Dermis microvascular lymphatic vessel endothelial cell (primary cell): ENCODE data around the gene BAIAP3. TPM values are rescaled to one million over a fixed set of nuclear protein-coding genes. Genes with fewer than 3 reads are reported as not detected.
A peak's percentile ranks its signal among the peaks of the same experiment; 100 is the strongest.

Experiments used
- DNase-seq, 2 donors: peaks; one replicate each; pipeline versions ENCODE4 v3.0.0 to v3.0.0-alpha.2; 2010; ENCODE audit warnings: low read depth in 2 of 2
- total RNA-seq: library from RNA; depleted of rRNA; stranded (reverse); fragments of >200 nt; gene quantifications from 2 replicates; pipeline ENCODE4 v1.2.1, GENCODE V29; 2014

The BAIAP3 gene
- total RNA-seq, 1 donor from 2014 or later: 0.64 TPM

- peak; percentile 77 to 87 for DNase-seq
These were observed 1.5 kb upstream of the BAIAP3 start for GRCh38 chr16:1331712-1332617.

GRCh38 chr16:1332618-1333148 is 762 bp upstream of the BAIAP3 start:
- no peak for DNase-seq

GRCh38 chr16:1333854-1334700 is 632 bp downstream of the BAIAP3 start:
- no peak for DNase-seq

GRCh38 chr16:1334739-1335138 is 1.3 kb downstream of the BAIAP3 start:
- no peak for DNase-seq

- no peak for DNase-seq
These were observed 1.9 kb downstream of the BAIAP3 start for GRCh38 chr16:1335211-1335971.

- DNase-seq: no peak
These were observed 2.6 kb downstream of the BAIAP3 start for GRCh38 chr16:1335996-1336395.

GRCh38 chr16:1336619-1337018 is 3.2 kb downstream of the BAIAP3 start:
- no peak for DNase-seq

- no peak for DNase-seq
These were observed 4.0 kb downstream of the BAIAP3 start for GRCh38 chr16:1337486-1337885.

- DNase-seq: peak in 1 of 2 donors; percentile 46
These were observed 4.8 kb downstream of the BAIAP3 start for GRCh38 chr16:1338119-1338730.

- DNase-seq: no peak
These were observed 5.6 kb downstream of the BAIAP3 start for GRCh38 chr16:1338855-1339675.

GRCh38 chr16:1340730-1341494 is 7.5 kb downstream of the BAIAP3 start:
- no peak for DNase-seq

GRCh38 chr16:1341495-1342420 is 8.3 kb downstream of the BAIAP3 start:
- DNase-seq: no peak

- DNase-seq: peak; percentile 89 to 95
These were observed 9.3 kb downstream of the BAIAP3 start for GRCh38 chr16:1342526-1343427.

- DNase-seq: no peak
These were observed 10.2 kb downstream of the BAIAP3 start for GRCh38 chr16:1343428-1344242.

GRCh38 chr16:1344499-1344898 is 11.1 kb downstream of the BAIAP3 start:
- DNase-seq: no peak

- DNase-seq: no peak
These were observed 11.6 kb downstream of the BAIAP3 start for GRCh38 chr16:1345087-1345486.
